ENCODE results near the gene VPS13A.

- TF ChIP-seq TCF7L2 (IDR thresholded peaks at IDR 0.05; ENCODE audit: borderline replicate concordance, low read depth, low read length) (no peak), ZSCAN30 (tag by site-specific recombination; IDR thresholded peaks at IDR 0.05) (no peak), IKZF3 (tag by site-specific recombination; IDR thresholded peaks at IDR 0.05) (no peak), KLF9 (tag by site-specific recombination; IDR thresholded peaks at IDR 0.05; ENCODE audit: low read depth) (no peak), ZNF571 (tag by site-specific recombination; IDR thresholded peaks at IDR 0.05) (no peak), ZNF274 (IDR thresholded peaks at IDR 0.05; ENCODE audit: low read length) (no peak), ZNF274 (tag by site-specific recombination; IDR thresholded peaks at IDR 0.05; ENCODE audit: borderline replicate concordance) (no peak), ZNF560 (tag by site-specific recombination; IDR thresholded peaks at IDR 0.05; ENCODE audit: borderline replicate concordance) (no peak)
- TF ChIP-seq, protein P1, sequence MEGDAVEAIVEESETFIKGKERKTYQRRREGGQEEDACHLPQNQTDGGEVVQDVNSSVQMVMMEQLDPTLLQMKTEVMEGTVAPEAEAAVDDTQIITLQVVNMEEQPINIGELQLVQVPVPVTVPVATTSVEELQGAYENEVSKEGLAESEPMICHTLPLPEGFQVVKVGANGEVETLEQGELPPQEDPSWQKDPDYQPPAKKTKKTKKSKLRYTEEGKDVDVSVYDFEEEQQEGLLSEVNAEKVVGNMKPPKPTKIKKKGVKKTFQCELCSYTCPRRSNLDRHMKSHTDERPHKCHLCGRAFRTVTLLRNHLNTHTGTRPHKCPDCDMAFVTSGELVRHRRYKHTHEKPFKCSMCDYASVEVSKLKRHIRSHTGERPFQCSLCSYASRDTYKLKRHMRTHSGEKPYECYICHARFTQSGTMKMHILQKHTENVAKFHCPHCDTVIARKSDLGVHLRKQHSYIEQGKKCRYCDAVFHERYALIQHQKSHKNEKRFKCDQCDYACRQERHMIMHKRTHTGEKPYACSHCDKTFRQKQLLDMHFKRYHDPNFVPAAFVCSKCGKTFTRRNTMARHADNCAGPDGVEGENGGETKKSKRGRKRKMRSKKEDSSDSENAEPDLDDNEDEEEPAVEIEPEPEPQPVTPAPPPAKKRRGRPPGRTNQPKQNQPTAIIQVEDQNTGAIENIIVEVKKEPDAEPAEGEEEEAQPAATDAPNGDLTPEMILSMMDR (tag by site-specific recombination; IDR thresholded peaks at IDR 0.05): no peak
Observed at GRCh38 chr9:77142366-77142765, 35.0 kb upstream of the VPS13A start.

Data from HEK293 (cell line).